HepG2 (cell line): ENCODE results near the gene ANKLE1. TPM values are rescaled to one million over a fixed set of nuclear protein-coding genes. Genes with fewer than 3 reads are reported as not detected.

Experiments used
- ATAC-seq: fragments of 200-7000 bp; cut with Tn5 transposase; 3 replicates; pipeline ENCODE4 v1.9.1; 2020; ENCODE audit warnings: mild to moderate bottlenecking, moderate library complexity
- BruUV-seq: library from RNA; stranded (reverse); fragments of 400-500 nt; replicated peaks from 2 replicates; lab custom pipeline; 2021; lab: Mats Ljungman, UMichigan
- CTCF ChIA-PET: fragments of 300-600 bp; formaldehyde crosslinking; extraction: SDS; loops from one replicate; lab custom pipeline; 2021; ENCODE audit warnings: low total read pairs, inconsistent platforms, low intra/inter-chr PET ratio; lab: Yijun Ruan, JAX
- POLR2A ChIA-PET: fragments of 350-600 bp; sonication (Branson Sonifier 250); formaldehyde crosslinking; loops from one replicate; lab custom pipeline; 2020; ENCODE audit warnings: antibody characterized with exemption, inconsistent platforms; lab: Yijun Ruan, JAX
- DNase-seq: peaks from one replicate; pipeline ENCODE4 v3.0.0-alpha.2; 2015; ENCODE audit warnings: low spot score
- FAIRE-seq: peaks from 3 replicates; lab custom pipeline; 2011; peaks lifted over from hg19 to GRCh38; lab: Jason Lieb, UNC
- H2AFZ ChIP-seq: one replicate; pipeline ENCODE4 v1.6.1; 2011; ENCODE audit warnings: low read length, inconsistent platforms
- H3K27ac ChIP-seq: fragments of 300-600 bp; 3 replicates; pipeline ENCODE4 v1.8.0; 2011; ENCODE audit warnings: mixed run types, mild to moderate bottlenecking, mixed read lengths, low read length, inconsistent platforms; ENCODE audit not compliant: insufficient read depth; ENCODE audit errors: extremely low read length
- H3K27me3 ChIP-seq, 2 experiments: fragments of 200-600 bp in 1 of 2; 2 replicates in 1 of 2; 3 replicates in 1 of 2; pipeline versions ENCODE4 v1.6.0 to v1.8.0; 2011; ENCODE audit warnings: low read length in 2 of 2, mild to moderate bottlenecking in 2 of 2, moderate library complexity in 2 of 2, inconsistent platforms in 1 of 2; ENCODE audit not compliant: insufficient read depth in 2 of 2, control insufficient read depth in 1 of 2
- H3K36me3 ChIP-seq, 2 experiments: fragments of 200-600 bp in 1 of 2; replicated peaks in 1 of 2; 2 replicates in 1 of 2; 3 replicates in 1 of 2; pipeline versions ENCODE4 v1.5.1 to v1.8.0; 2011; ENCODE audit warnings: low read length in 2 of 2, inconsistent platforms in 1 of 2; ENCODE audit not compliant: insufficient read depth in 2 of 2, control insufficient read depth in 1 of 2
- H3K4me1 ChIP-seq: 2 replicates; pipeline ENCODE4 v1.5.1; 2012; ENCODE audit warnings: low read length, inconsistent platforms; ENCODE audit not compliant: insufficient read depth
- H3K4me2 ChIP-seq: 2 replicates; pipeline ENCODE4 v1.6.0; 2011; ENCODE audit warnings: low read depth, low read length, inconsistent platforms
- H3K4me3 ChIP-seq, 3 experiments: fragments of 200-600 bp in 1 of 3; sonication (generic), shearing (Covaris generic) in 1 of 3; replicated peaks in 1 of 3; 2 replicates each; pipeline ENCODE4 v1.5.1; 2011 to 2016; ENCODE audit warnings: low read length in 3 of 3, inconsistent platforms in 2 of 3, low read depth in 2 of 3, mild to moderate bottlenecking in 2 of 3, control low read depth in 1 of 3, mixed read lengths in 1 of 3; ENCODE audit not compliant: insufficient read depth in 1 of 3
- H3K79me2 ChIP-seq: one replicate; pipeline ENCODE4 v1.6.1; 2011; ENCODE audit warnings: low read length, inconsistent platforms; ENCODE audit not compliant: insufficient read depth
- H3K9ac ChIP-seq: 2 replicates; pipeline ENCODE4 v1.6.0; 2011; ENCODE audit warnings: mild to moderate bottlenecking, low read depth, low read length, inconsistent platforms; ENCODE audit not compliant: insufficient read depth
- H3K9me3 ChIP-seq: 2 replicates; pipeline ENCODE4 v1.5.1; 2012; ENCODE audit warnings: mild to moderate bottlenecking, low read length
- H4K20me1 ChIP-seq: 2 replicates; pipeline ENCODE4 v1.6.0; 2011; ENCODE audit warnings: inconsistent platforms, mild to moderate bottlenecking, low read length, moderate library complexity; ENCODE audit not compliant: insufficient read depth
- FOXO1 ChIP-seq: sonication (generic); formaldehyde crosslinking; IDR thresholded peaks from 2 replicates; pipeline ENCODE4 v1.4.0; 2020; ENCODE audit warnings: missing genetic modification reagents
- MAZ ChIP-seq, 2 experiments: sonication (generic) in 1 of 2; formaldehyde crosslinking in 1 of 2; IDR thresholded peaks; 2 replicates each; pipeline versions ENCODE4 v1.5.0 to v1.6.1; 2012 to 2020; ENCODE audit warnings: low read depth in 2 of 2, mild to moderate bottlenecking in 2 of 2, borderline replicate concordance in 1 of 2, improper control_type of control experiment in 1 of 2, low read length in 1 of 2, missing genetic modification reagents in 1 of 2, moderate library complexity in 1 of 2
- RARG ChIP-seq: sonication (generic); formaldehyde crosslinking; IDR thresholded peaks from 2 replicates; pipeline ENCODE4 v1.4.0; 2020; ENCODE audit warnings: low read depth, mild to moderate bottlenecking, missing genetic modification reagents
- SALL1 ChIP-seq: sonication (generic); formaldehyde crosslinking; IDR thresholded peaks from 2 replicates; pipeline ENCODE4 v1.8.0; 2022; ENCODE audit warnings: mild to moderate bottlenecking, missing genetic modification reagents
- TP53 ChIP-seq: sonication (generic); formaldehyde crosslinking; conservative IDR thresholded peaks from 2 replicates; pipeline ENCODE4 v1.4.0; 2020; ENCODE audit warnings: missing genetic modification reagents
- XRCC5 ChIP-seq: fragments of 200-400 bp; formaldehyde crosslinking; optimal IDR thresholded peaks from 2 replicates; pipeline ENCODE3; 2017; ENCODE audit warnings: mild to moderate bottlenecking, low read length
- ZEB1 ChIP-seq: IDR thresholded peaks from 2 replicates; pipeline ENCODE4 v1.6.1; 2012; ENCODE audit warnings: mild to moderate bottlenecking, low read depth, inconsistent platforms; ENCODE audit not compliant: insufficient replicate concordance
- ZMYM4 ChIP-seq: sonication (generic); formaldehyde crosslinking; IDR thresholded peaks from 2 replicates; pipeline ENCODE4 v1.8.1; 2023; ENCODE audit warnings: mild to moderate bottlenecking, missing genetic modification reagents
- ZNF12 ChIP-seq: sonication (generic); formaldehyde crosslinking; IDR thresholded peaks from 2 replicates; pipeline ENCODE4 v1.5.0; 2020; ENCODE audit warnings: missing genetic modification reagents
- ZNF607 ChIP-seq: sonication (generic); formaldehyde crosslinking; IDR thresholded peaks from 2 replicates; pipeline ENCODE4 v1.5.1; 2020; ENCODE audit warnings: missing genetic modification reagents, mild to moderate bottlenecking, borderline replicate concordance
- ZNF652 ChIP-seq: IDR thresholded peaks from 2 replicates; pipeline ENCODE4 v1.6.1; 2016; ENCODE audit warnings: low read depth, borderline replicate concordance
- ZSCAN25 ChIP-seq: sonication (generic); formaldehyde crosslinking; IDR thresholded peaks from 2 replicates; pipeline ENCODE4 v1.8.0; 2022; ENCODE audit warnings: mild to moderate bottlenecking, missing genetic modification reagents
- ZZZ3 ChIP-seq: sonication (generic); formaldehyde crosslinking; IDR thresholded peaks from 2 replicates; pipeline ENCODE4 v1.4.0; 2020; ENCODE audit warnings: missing genetic modification reagents, mild to moderate bottlenecking, borderline replicate concordance
- WGBS: methylation state at CpG from one replicate; pipeline ENCODE4 v1.1.6; 2017; ENCODE audit warnings: low lambda C conversion rate; 5-methylcytosine and 5-hydroxymethylcytosine counted together
- in situ Hi-C: cut with HindIII; loops from 2 replicates; pipeline ENCODE4 v1.10.0; 2017; ENCODE audit warnings: low pct_unique_long_range_greater_than_20kb; ENCODE audit not compliant: extremely low pct_ligation_motif_present
- intact Hi-C: fragments of 100-400 bp; cut with micrococcal nuclease; formaldehyde crosslinking; loops from one replicate; pipeline ENCODE4 v1.10.0; 2022; ENCODE audit not compliant: unreplicated experiment
- polyA plus RNA-seq, 8 experiments: library from polyadenylated mRNA; depleted of rRNA in 3 of 8; stranded (reverse) in 7 of 8; unstranded in 1 of 8; fragments of >200 nt; fragmentation: Illumina TruSeq in 4 of 8; extraction: Trizol in 4 of 8; gene quantifications; 2 replicates each; pipeline versions ENCODE4 v1.2.1 to v1.2.3, GENCODE V29; 2011 to 2016; ENCODE audit warnings: low read depth in 4 of 8, missing spikeins in 1 of 8, mixed read lengths in 1 of 8; ENCODE audit not compliant: insufficient read depth in 1 of 8
- total RNA-seq, 5 experiments: library from RNA; depleted of rRNA; stranded (reverse); fragments of >200 nt; fragmentation: Illumina TruSeq; extraction: Trizol; gene quantifications; 2 replicates each; pipeline ENCODE4 v1.2.3, GENCODE V29; 2016; ENCODE audit warnings: low read depth in 1 of 5

The ANKLE1 gene
- total and polyA plus RNA-seq, 2 of the 13 experiments (the other 11 are each of a cell fraction or from before 2014, with no cell fraction given) = 0.69 to 1.5 TPM

DNA sequence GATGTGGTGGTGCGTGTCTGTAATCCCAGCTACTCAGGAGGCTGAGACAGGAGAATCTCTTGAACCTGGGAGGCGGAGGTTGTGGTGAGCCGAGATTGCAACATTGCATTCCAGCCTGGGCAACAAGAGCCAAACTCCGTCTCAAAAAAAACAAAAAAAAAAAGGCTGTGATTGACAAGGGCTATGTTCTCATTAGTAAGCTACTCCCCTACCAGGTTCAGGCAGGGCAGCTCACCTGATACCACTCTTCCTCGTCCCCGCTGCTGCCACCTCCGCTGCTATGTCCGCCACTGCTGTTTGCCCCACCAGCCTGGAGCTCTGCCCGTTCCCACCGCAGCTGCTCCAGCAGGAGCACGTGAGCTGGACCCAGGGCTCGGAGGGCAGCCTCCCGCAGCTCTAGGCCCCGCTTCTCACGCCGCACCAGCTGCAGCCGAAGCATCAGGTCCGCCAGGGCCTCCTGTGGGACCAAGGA lies 26.5 kb upstream of the ANKLE1 start (continued):
- TF ChIP-seq MAZ (IDR thresholded peaks at IDR 0.05; ENCODE audit: borderline replicate concordance, low read depth, low read length) = no peak
- peak; percentile 46; the same call in 1 of the 2 replicates for TF ChIP-seq MAZ (CRISPR knock-in tag; IDR thresholded peaks at IDR 0.05; ENCODE audit: low read depth)
- peak; percentile 60 for TF ChIP-seq SALL1 (CRISPR knock-in tag)
- TF ChIP-seq ZNF607 (CRISPR knock-in tag) = no peak
- TF ChIP-seq ZZZ3 (CRISPR knock-in tag) = no peak

DNA sequence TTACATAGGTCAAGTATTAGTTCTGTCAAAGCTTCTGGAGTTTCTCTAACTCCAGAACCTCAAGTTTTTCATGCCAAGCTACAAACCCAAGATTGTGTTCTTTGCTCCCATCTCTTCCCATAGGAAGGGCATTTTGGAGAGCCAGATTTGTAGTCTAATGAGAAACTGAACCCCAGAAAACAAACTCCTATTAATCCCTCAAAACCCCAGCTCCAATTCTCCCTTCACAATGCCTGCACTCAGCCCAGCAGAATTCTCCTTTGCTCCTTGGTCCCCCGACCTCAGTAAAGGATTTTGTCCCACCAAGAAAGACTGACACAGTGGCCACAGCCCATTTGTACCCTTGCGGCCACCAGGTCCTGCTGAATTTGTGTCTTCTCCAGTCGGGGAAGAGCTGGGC lies 25.6 kb upstream of the ANKLE1 start:
- 87% methylated on average over 3 of the region's 3 CpGs for WGBS

More for the DNA sequence above, 25.6 kb upstream of the ANKLE1 start:
- no peaks in the 10 kb centered on the region for H3K36me3 ChIP-seq
- in situ Hi-C loops = no loop called here
- BruUV-seq = no TSS peak
- no peaks in the 10 kb centered on the region for H3K9me3 ChIP-seq
- H3K4me3 ChIP-seq = no peak overlapping the region
- H3K79me2 ChIP-seq = no peaks in the 10 kb centered on the region
- intact Hi-C loops = no loop called here
- ChIA-PET CTCF (no interaction called here), POLR2A (interaction anchor here (1.4 to 2.2 kb wide), 6 partner anchors 11 to 53 kb away, joined by 3 to 28 read pairs (median 16); partner anchors contain the start of genes BABAM1, DDA1 and USE1)
- no peaks in the 10 kb centered on the region for H4K20me1 ChIP-seq
- peaks cover 40% of the 10 kb centered on the region for H3K4me1 ChIP-seq
- H2AFZ ChIP-seq = no peak overlapping the region
- FAIRE-seq (no peak), ATAC-seq (no peak), DNase-seq (no peak)
- H3K9ac ChIP-seq = no peak overlapping the region
- TF ChIP-seq FOXO1 (CRISPR knock-in tag) (no peak), ZSCAN25 (CRISPR knock-in tag) (no peak), RARG (CRISPR knock-in tag) (no peak), ZNF12 (CRISPR knock-in tag) (no peak), ZMYM4 (CRISPR knock-in tag) (no peak), XRCC5 (no peak), ZEB1 (no peak), ZNF652 (CRISPR knock-in tag) (no peak), TP53 (CRISPR knock-in tag) (no peak)
- H3K27ac ChIP-seq = no peak overlapping the region
- no peaks in the 10 kb centered on the region for H3K27me3 ChIP-seq
- H3K4me2 ChIP-seq = no peak overlapping the region
